Skin epidermis (tissue), 12 donors: ENCODE measurements around the gene MARCHF10.
"Not testable (repeated sequence)": the region's sequence is repeated elsewhere in the genome, so short reads cannot be mapped to it uniquely, and the experiment has no call there.

Experiments used
- H3K27ac ChIP-seq, 21 experiments: fragments of 200-600 bp; sonication (generic) in 11 of 21; one replicate each; pipeline ENCODE4 v1.5.0; 2020; ENCODE audit warnings: mild to moderate bottlenecking in 3 of 21, inconsistent platforms in 2 of 21, moderate library complexity in 2 of 21
- H3K4me3 ChIP-seq, 7 experiments: fragments of 200-600 bp; sonication (generic) in 2 of 7; one replicate each; pipeline ENCODE4 v1.5.0; 2020; ENCODE audit warnings: inconsistent platforms in 2 of 7, mild to moderate bottlenecking in 2 of 7, moderate library complexity in 1 of 7

The MARCHF10 gene, protein sequence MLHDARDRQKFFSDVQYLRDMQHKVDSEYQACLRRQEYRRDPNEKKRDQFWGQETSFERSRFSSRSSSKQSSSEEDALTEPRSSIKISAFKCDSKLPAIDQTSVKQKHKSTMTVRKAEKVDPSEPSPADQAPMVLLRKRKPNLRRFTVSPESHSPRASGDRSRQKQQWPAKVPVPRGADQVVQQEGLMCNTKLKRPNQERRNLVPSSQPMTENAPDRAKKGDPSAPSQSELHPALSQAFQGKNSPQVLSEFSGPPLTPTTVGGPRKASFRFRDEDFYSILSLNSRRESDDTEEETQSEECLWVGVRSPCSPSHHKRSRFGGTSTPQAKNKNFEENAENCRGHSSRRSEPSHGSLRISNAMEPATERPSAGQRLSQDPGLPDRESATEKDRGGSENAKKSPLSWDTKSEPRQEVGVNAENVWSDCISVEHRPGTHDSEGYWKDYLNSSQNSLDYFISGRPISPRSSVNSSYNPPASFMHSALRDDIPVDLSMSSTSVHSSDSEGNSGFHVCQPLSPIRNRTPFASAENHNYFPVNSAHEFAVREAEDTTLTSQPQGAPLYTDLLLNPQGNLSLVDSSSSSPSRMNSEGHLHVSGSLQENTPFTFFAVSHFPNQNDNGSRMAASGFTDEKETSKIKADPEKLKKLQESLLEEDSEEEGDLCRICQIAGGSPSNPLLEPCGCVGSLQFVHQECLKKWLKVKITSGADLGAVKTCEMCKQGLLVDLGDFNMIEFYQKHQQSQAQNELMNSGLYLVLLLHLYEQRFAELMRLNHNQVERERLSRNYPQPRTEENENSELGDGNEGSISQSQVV

GRCh38 chr17:62807812-62808575 lies at the start of gene MARCHF10:
MARCHF10 (minus strand) TSS chr17:62808314; CDS start chr17:62801735, 6,579 bp downstream.
- peak within 1 kb of the TSS in 1 of 21 experiments; percentile 35 for H3K27ac ChIP-seq

DNA sequence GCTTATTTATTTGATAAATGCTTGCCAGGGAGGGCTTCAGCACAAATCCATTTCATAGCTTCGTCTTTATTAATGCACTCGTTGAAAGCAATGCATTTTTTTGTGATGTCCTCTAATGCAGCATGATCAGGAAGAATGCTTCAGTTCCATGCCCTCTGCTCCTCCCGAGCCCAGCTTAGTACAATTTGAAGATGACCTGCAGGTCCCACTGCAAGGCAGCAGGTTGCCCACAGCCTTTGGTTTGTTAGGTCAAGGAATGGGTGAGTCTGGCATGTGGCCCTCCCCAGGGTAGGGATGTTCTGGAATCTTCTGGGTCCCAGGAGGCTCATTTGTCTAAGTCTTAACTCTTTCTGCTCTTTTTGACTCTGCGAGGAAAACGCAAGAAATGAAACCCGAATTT lies 49.4 kb upstream of the MARCHF10 start:
- Histone ChIP-seq H3K27ac (no peak overlapping the region), H3K4me3 (no peak overlapping the region)

More at GRCh38 chr17:62807812-62808575, at the start of gene MARCHF10:
- peak within 1 kb of the TSS in 4 of 7 experiments; percentile 8 to 30 (median 20) for H3K4me3 ChIP-seq

GRCh38 chr17:62856594-62856993 lies 48.5 kb upstream of the MARCHF10 start:
- Histone ChIP-seq H3K27ac (no peak overlapping the region), H3K4me3 (no peak overlapping the region)

GRCh38 chr17:62855156-62855555 lies 47.0 kb upstream of the MARCHF10 start:
- H3K4me3 ChIP-seq: no peak overlapping the region
- peak overlapping the region in 9 of 21 experiments; percentile 6 to 57 (median 29) for H3K27ac ChIP-seq

GRCh38 chr17:62854098-62854680 lies 46.1 kb upstream of the MARCHF10 start:
- Histone ChIP-seq H3K27ac (peak overlapping the region in 8 of 21 experiments; percentile 5 to 71 (median 26)), H3K4me3 (no peak overlapping the region)

DNA sequence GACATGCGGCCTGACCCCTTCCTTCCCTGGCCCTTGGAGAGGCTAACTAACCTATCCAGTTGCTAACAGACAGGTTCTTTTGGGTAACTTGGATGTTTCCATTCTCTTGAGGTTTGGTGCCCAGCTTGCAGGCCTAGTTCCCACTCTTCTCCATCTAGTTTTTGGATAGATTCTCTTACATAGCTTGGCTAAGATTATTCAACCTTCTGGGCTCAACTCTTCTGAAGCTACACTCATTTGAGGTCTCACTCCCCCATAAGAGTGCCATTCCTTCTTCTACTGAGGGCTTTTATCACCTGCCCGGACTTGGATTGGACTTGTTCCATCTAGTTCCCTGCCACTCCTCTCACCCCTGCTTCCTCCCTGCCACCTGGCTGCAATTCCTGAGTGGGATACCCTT lies 44.1 kb upstream of the MARCHF10 start:
- Histone ChIP-seq H3K4me3 (no peak overlapping the region), H3K27ac (no peak overlapping the region)

- not testable (repeated sequence) for H3K4me3 ChIP-seq, H3K27ac ChIP-seq
Observed at GRCh38 chr17:62849591-62850415, 41.7 kb upstream of the MARCHF10 start.

- Histone ChIP-seq H3K27ac (no peak overlapping the region), H3K4me3 (no peak overlapping the region)
Observed at GRCh38 chr17:62848334-62848733, 40.2 kb upstream of the MARCHF10 start.

DNA sequence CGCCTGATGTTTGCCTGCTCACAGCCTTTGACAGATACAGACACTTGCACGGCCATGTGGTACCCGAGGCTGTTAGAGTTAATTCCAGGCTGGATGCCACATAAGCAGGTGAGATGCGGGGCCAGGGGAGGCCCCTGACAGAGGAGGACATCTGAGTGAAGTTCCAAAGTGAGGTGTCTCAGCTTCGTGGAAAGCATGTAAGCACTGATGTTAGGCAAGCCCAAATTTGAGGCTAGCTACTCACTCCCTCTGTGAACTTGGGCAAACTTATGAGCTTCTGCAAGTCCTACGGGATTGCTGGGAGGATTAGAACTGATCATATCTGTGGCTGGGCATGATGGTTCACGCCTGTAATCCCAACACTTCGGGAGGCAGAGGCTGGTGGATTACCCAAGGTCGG lies 39.3 kb upstream of the MARCHF10 start:
- H3K4me3 ChIP-seq: no peak overlapping the region
- H3K27ac ChIP-seq: no peak overlapping the region

DNA sequence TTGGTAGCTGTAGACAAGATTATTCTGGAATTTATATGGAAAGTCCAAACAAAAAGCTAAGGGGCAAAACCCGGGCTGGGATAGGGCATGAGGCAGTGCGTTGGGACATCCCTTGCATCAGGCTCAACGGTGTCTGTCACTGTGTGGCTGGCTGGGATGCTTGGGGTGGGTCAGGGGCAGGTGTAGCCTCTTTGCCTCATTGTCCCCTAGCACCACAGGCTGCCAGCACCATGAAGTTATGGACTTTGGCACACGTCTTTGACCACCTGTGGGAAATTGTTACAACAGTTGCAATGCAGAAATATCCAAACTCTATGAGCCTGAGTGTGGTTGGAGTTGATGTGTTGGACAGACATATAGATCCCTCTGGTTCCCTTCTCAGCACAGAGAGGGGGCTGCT lies 32.8 kb upstream of the MARCHF10 start:
- no peak overlapping the region for H3K4me3 ChIP-seq
- H3K27ac ChIP-seq: no peak overlapping the region

GRCh38 chr17:62833816-62834215 lies 25.7 kb upstream of the MARCHF10 start:
- not testable (repeated sequence) for H3K27ac ChIP-seq, H3K4me3 ChIP-seq

GRCh38 chr17:62832405-62832804 lies 24.3 kb upstream of the MARCHF10 start:
- Histone ChIP-seq H3K27ac (no peak overlapping the region), H3K4me3 (no peak overlapping the region)

DNA sequence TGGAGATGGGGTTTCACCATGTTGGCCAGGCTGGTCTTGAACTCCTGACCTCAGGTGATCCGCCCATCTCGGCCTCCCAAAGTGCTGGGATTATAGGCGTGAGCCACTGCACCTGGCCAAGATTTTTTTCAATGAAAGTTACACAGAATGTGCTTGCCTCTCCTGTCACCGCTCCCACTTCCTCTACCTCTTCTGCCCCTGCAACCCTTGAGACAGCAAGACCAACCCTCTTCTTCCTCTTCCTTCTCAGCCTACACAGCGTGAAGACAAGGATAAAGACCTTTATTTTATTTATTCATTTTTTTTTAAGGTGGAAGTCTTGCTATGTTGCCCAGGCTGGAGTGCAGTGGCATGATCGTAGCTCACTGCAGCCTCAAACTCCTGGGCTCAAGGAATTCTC lies 23.0 kb upstream of the MARCHF10 start:
- H3K27ac ChIP-seq, H3K4me3 ChIP-seq: not testable (repeated sequence)

DNA sequence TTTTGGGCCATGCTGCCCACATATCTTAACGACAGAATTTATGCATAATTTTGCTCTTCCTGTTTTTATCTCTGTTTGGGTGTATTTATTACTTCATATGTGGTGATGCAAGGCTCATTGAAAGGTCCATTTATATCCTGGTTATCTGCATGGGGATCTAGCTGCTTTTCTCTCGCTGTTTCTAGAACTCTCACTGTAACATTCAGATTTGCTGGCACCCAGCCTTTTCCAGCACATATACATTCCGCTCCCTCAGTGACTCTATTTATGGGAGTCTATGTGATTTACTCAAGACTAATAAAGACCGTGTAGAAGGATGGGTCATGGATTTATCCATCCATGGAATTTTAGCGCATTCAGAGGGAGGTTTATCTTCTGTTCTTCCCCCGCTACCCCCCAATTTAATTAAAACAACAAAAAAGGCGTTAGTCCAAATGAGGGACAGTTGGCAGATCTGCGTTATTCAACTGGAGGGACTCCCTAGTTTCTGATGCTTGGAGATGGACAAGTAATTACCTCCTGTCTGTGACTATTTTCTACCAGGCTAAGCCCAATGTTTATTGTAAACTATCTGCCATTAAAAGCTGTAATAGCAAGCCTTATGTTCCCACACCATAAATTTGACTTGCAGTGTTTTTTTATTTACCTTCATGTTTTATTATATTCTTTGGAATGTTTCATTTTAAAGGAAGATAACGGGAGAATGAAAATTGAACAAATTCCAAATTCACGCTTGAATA lies 19.8 kb upstream of the MARCHF10 start:
- Histone ChIP-seq H3K27ac (no peak overlapping the region), H3K4me3 (no peak overlapping the region)

GRCh38 chr17:62826956-62827355 lies 18.8 kb upstream of the MARCHF10 start:
- Histone ChIP-seq H3K27ac (no peak overlapping the region), H3K4me3 (no peak overlapping the region)

- no peak overlapping the region for H3K4me3 ChIP-seq
- H3K27ac ChIP-seq: peak overlapping the region in 4 of 21 experiments; percentile 2 to 61 (median 16)
Observed at GRCh38 chr17:62825182-62825581, 17.1 kb upstream of the MARCHF10 start.

- Histone ChIP-seq H3K4me3 (no peak overlapping the region), H3K27ac (peak overlapping the region in 5 of 21 experiments; percentile 2 to 33 (median 24))
Observed at GRCh38 chr17:62824290-62825131, 16.4 kb upstream of the MARCHF10 start.
